HepG2 (cell line): ENCODE data around the gene GRM2. TPM values are rescaled to one million over a fixed set of nuclear protein-coding genes. Genes with fewer than 3 reads are reported as not detected.

Source experiments
- ATAC-seq: fragments of 200-7000 bp; cut with Tn5 transposase; 3 replicates; pipeline ENCODE4 v1.9.1; 2020; ENCODE audit warnings: mild to moderate bottlenecking, moderate library complexity
- BruUV-seq: library from RNA; stranded (reverse); fragments of 400-500 nt; replicated peaks from 2 replicates; lab custom pipeline; 2021; lab: Mats Ljungman, UMichigan
- CTCF ChIA-PET: fragments of 300-600 bp; formaldehyde crosslinking; extraction: SDS; loops from one replicate; lab custom pipeline; 2021; ENCODE audit warnings: low total read pairs, inconsistent platforms, low intra/inter-chr PET ratio; lab: Yijun Ruan, JAX
- POLR2A ChIA-PET: fragments of 350-600 bp; sonication (Branson Sonifier 250); formaldehyde crosslinking; loops from one replicate; lab custom pipeline; 2020; ENCODE audit warnings: antibody characterized with exemption, inconsistent platforms; lab: Yijun Ruan, JAX
- DNase-seq: peaks from one replicate; pipeline ENCODE4 v3.0.0-alpha.2; 2015; ENCODE audit warnings: low spot score
- FAIRE-seq: peaks from 3 replicates; lab custom pipeline; 2011; peaks lifted over from hg19 to GRCh38; lab: Jason Lieb, UNC
- H2AFZ ChIP-seq: one replicate; pipeline ENCODE4 v1.6.1; 2011; ENCODE audit warnings: low read length, inconsistent platforms
- H3K27ac ChIP-seq: fragments of 300-600 bp; 3 replicates; pipeline ENCODE4 v1.8.0; 2011; ENCODE audit warnings: mixed run types, mild to moderate bottlenecking, mixed read lengths, low read length, inconsistent platforms; ENCODE audit not compliant: insufficient read depth; ENCODE audit errors: extremely low read length
- H3K27me3 ChIP-seq, 2 experiments: fragments of 200-600 bp in 1 of 2; 2 replicates in 1 of 2; 3 replicates in 1 of 2; pipeline versions ENCODE4 v1.6.0 to v1.8.0; 2011; ENCODE audit warnings: low read length in 2 of 2, mild to moderate bottlenecking in 2 of 2, moderate library complexity in 2 of 2, inconsistent platforms in 1 of 2; ENCODE audit not compliant: insufficient read depth in 2 of 2, control insufficient read depth in 1 of 2
- H3K36me3 ChIP-seq, 2 experiments: fragments of 200-600 bp in 1 of 2; replicated peaks in 1 of 2; 2 replicates in 1 of 2; 3 replicates in 1 of 2; pipeline versions ENCODE4 v1.5.1 to v1.8.0; 2011; ENCODE audit warnings: low read length in 2 of 2, inconsistent platforms in 1 of 2; ENCODE audit not compliant: insufficient read depth in 2 of 2, control insufficient read depth in 1 of 2
- H3K4me1 ChIP-seq: 2 replicates; pipeline ENCODE4 v1.5.1; 2012; ENCODE audit warnings: low read length, inconsistent platforms; ENCODE audit not compliant: insufficient read depth
- H3K4me2 ChIP-seq: 2 replicates; pipeline ENCODE4 v1.6.0; 2011; ENCODE audit warnings: low read depth, low read length, inconsistent platforms
- H3K4me3 ChIP-seq, 3 experiments: fragments of 200-600 bp in 1 of 3; sonication (generic), shearing (Covaris generic) in 1 of 3; replicated peaks in 1 of 3; 2 replicates each; pipeline ENCODE4 v1.5.1; 2011 to 2016; ENCODE audit warnings: low read length in 3 of 3, inconsistent platforms in 2 of 3, low read depth in 2 of 3, mild to moderate bottlenecking in 2 of 3, control low read depth in 1 of 3, mixed read lengths in 1 of 3; ENCODE audit not compliant: insufficient read depth in 1 of 3
- H3K79me2 ChIP-seq: one replicate; pipeline ENCODE4 v1.6.1; 2011; ENCODE audit warnings: low read length, inconsistent platforms; ENCODE audit not compliant: insufficient read depth
- H3K9ac ChIP-seq: 2 replicates; pipeline ENCODE4 v1.6.0; 2011; ENCODE audit warnings: mild to moderate bottlenecking, low read depth, low read length, inconsistent platforms; ENCODE audit not compliant: insufficient read depth
- H3K9me3 ChIP-seq: 2 replicates; pipeline ENCODE4 v1.5.1; 2012; ENCODE audit warnings: mild to moderate bottlenecking, low read length
- H4K20me1 ChIP-seq: 2 replicates; pipeline ENCODE4 v1.6.0; 2011; ENCODE audit warnings: inconsistent platforms, mild to moderate bottlenecking, low read length, moderate library complexity; ENCODE audit not compliant: insufficient read depth
- AGO2 ChIP-seq: fragments of 200-400 bp; formaldehyde crosslinking; optimal IDR thresholded peaks from 2 replicates; pipeline ENCODE3; 2017; ENCODE audit warnings: mild to moderate bottlenecking, low read depth, low read length, moderate library complexity
- HIC2 ChIP-seq: sonication (generic); formaldehyde crosslinking; IDR thresholded peaks from 2 replicates; pipeline ENCODE4 v1.9.0; 2022; ENCODE audit warnings: low read depth, missing genetic modification reagents
- TBX2 ChIP-seq: sonication (generic); formaldehyde crosslinking; IDR thresholded peaks from 2 replicates; pipeline ENCODE4 v1.5.0; 2020; ENCODE audit warnings: missing genetic modification reagents, mild to moderate bottlenecking, borderline replicate concordance
- ZBTB4 ChIP-seq: sonication (generic); formaldehyde crosslinking; IDR thresholded peaks from 2 replicates; pipeline ENCODE4 v1.4.0; 2020; ENCODE audit warnings: missing genetic modification reagents, mild to moderate bottlenecking, borderline replicate concordance
- ZNF652 ChIP-seq: IDR thresholded peaks from 2 replicates; pipeline ENCODE4 v1.6.1; 2016; ENCODE audit warnings: low read depth, borderline replicate concordance
- WGBS: methylation state at CpG from one replicate; pipeline ENCODE4 v1.1.6; 2017; ENCODE audit warnings: low lambda C conversion rate; 5-methylcytosine and 5-hydroxymethylcytosine counted together
- in situ Hi-C: cut with HindIII; loops from 2 replicates; pipeline ENCODE4 v1.10.0; 2017; ENCODE audit warnings: low pct_unique_long_range_greater_than_20kb; ENCODE audit not compliant: extremely low pct_ligation_motif_present
- intact Hi-C: fragments of 100-400 bp; cut with micrococcal nuclease; formaldehyde crosslinking; loops from one replicate; pipeline ENCODE4 v1.10.0; 2022; ENCODE audit not compliant: unreplicated experiment
- polyA plus RNA-seq, 8 experiments: library from polyadenylated mRNA; depleted of rRNA in 3 of 8; stranded (reverse) in 7 of 8; unstranded in 1 of 8; fragments of >200 nt; fragmentation: Illumina TruSeq in 4 of 8; extraction: Trizol in 4 of 8; gene quantifications; 2 replicates each; pipeline versions ENCODE4 v1.2.1 to v1.2.3, GENCODE V29; 2011 to 2016; ENCODE audit warnings: low read depth in 4 of 8, missing spikeins in 1 of 8, mixed read lengths in 1 of 8; ENCODE audit not compliant: insufficient read depth in 1 of 8
- total RNA-seq, 5 experiments: library from RNA; depleted of rRNA; stranded (reverse); fragments of >200 nt; fragmentation: Illumina TruSeq; extraction: Trizol; gene quantifications; 2 replicates each; pipeline ENCODE4 v1.2.3, GENCODE V29; 2016; ENCODE audit warnings: low read depth in 1 of 5

GRM2 gene
- total and polyA plus RNA-seq, 2 of the 13 experiments (the other 11 are each of a cell fraction or from before 2014, with no cell fraction given): 0.04 to 0.07 TPM

GRCh38 chr3:51686056-51686455 lies 20.8 kb upstream of the GRM2 start:
- CTCF ChIA-PET: no interaction called here

More at GRCh38 chr3:51686056-51686455, 20.8 kb upstream of the GRM2 start:
- DNase-seq: no peak
- peaks cover 28 to 56% of the 10 kb centered on the region in 2 experiments for H3K36me3 ChIP-seq
- H3K4me1 ChIP-seq: 0 out of 2 replicates have a peak, but pooled peaks cover 12% of the 10 kb centered on the region
- H3K4me3 ChIP-seq: no peak overlapping the region
- peaks cover 3% of the 10 kb centered on the region for H3K79me2 ChIP-seq
- BruUV-seq: no TSS peak
- H4K20me1 ChIP-seq: peaks cover 4% of the 10 kb centered on the region; the same call in 1 of the 2 replicates
- no peak overlapping the region for H3K27ac ChIP-seq
- no peaks in the 10 kb centered on the region; a peak in 1 of 5 replicates for H3K27me3 ChIP-seq
- WGBS: 100% methylated on average over 3 of the region's 4 CpGs
- POLR2A ChIA-PET: no interaction called here
- no peak for FAIRE-seq
- intact Hi-C loops: no loop called here
- H3K9me3 ChIP-seq: no peaks in the 10 kb centered on the region
- in situ Hi-C loops: no loop called here
- no peak overlapping the region for H2AFZ ChIP-seq
- no peak overlapping the region for H3K9ac ChIP-seq
- no peak overlapping the region for H3K4me2 ChIP-seq
- no peak for ATAC-seq
- TF ChIP-seq ZBTB4 (CRISPR knock-in tag) (no peak), TBX2 (CRISPR knock-in tag) (no peak), HIC2 (CRISPR knock-in tag) (no peak), AGO2 (no peak), ZNF652 (CRISPR knock-in tag) (no peak)
